Endothelial cell of umbilical vein (primary cell): ENCODE results near the gene VRTN. TPM values are rescaled to one million over a fixed set of nuclear protein-coding genes. Genes with fewer than 3 reads are reported as not detected.

Experiments used
- BruUV-seq: library from RNA; stranded (reverse); fragments of 400-500 nt; replicated peaks from 2 replicates; lab custom pipeline; 2021; lab: Mats Ljungman, UMichigan
- CTCF ChIA-PET: fragments of 300-600, 350-600 bp; sonication (Branson Sonifier 250); formaldehyde crosslinking; loops from one replicate; lab custom pipeline; 2021; ENCODE audit warnings: antibody characterized with exemption, inconsistent platforms; lab: Charles Lee
- POLR2A ChIA-PET: fragments of 300-600, 350-600 bp; sonication (Branson Sonifier 250); formaldehyde crosslinking; loops from one replicate; lab custom pipeline; 2021; ENCODE audit warnings: antibody characterized with exemption, inconsistent platforms; lab: Charles Lee
- DNase-seq: peaks from one replicate; pipeline ENCODE4 v3.0.0-alpha.2; 2011; ENCODE audit warnings: low read depth, low spot score
- FAIRE-seq: peaks from 2 replicates; lab custom pipeline; 2011; peaks lifted over from hg19 to GRCh38; lab: Jason Lieb, UNC
- H2AFZ ChIP-seq: 2 replicates; pipeline ENCODE4 v1.6.0; 2012; ENCODE audit warnings: low read depth, low read length, control low read depth, inconsistent platforms
- H3K27ac ChIP-seq: 2 replicates; pipeline ENCODE4 v1.5.1; 2011; ENCODE audit warnings: low read depth, mild to moderate bottlenecking, control low read depth, low read length, moderate library complexity; ENCODE audit not compliant: insufficient read depth
- H3K27me3 ChIP-seq, 2 experiments: 2 replicates each; pipeline versions ENCODE4 v1.6.0 to v1.6.1; 2011; ENCODE audit warnings: low read length in 2 of 2, mixed read lengths in 1 of 2; ENCODE audit not compliant: control insufficient read depth in 2 of 2, insufficient read depth in 2 of 2
- H3K36me3 ChIP-seq, 2 experiments: 2 replicates in 1 of 2; 3 replicates in 1 of 2; pipeline ENCODE4 v1.5.1; 2011; ENCODE audit warnings: low read length in 2 of 2, mild to moderate bottlenecking in 1 of 2, moderate library complexity in 1 of 2; ENCODE audit not compliant: control insufficient read depth in 2 of 2, insufficient read depth in 2 of 2; ENCODE audit errors: extremely low read depth in 1 of 2
- H3K4me1 ChIP-seq: 3 replicates; pipeline ENCODE4 v1.5.1; 2011; ENCODE audit warnings: mild to moderate bottlenecking, low read length; ENCODE audit not compliant: control insufficient read depth, insufficient read depth; ENCODE audit errors: extremely low read depth
- H3K4me2 ChIP-seq: 2 replicates; pipeline ENCODE4 v1.6.1; 2011; ENCODE audit warnings: low read length, control low read depth, mixed read lengths; ENCODE audit not compliant: insufficient read depth
- H3K4me3 ChIP-seq, 3 experiments: fragments of 200-600 bp in 1 of 3; sonication (generic), shearing (Covaris generic) in 1 of 3; replicated peaks in 1 of 3; 2 replicates each; pipeline ENCODE4 v1.5.1; 2011 to 2016; ENCODE audit warnings: control low read depth in 3 of 3, low read length in 3 of 3, mild to moderate bottlenecking in 2 of 3, inconsistent platforms in 1 of 3, low read depth in 1 of 3, moderate library complexity in 1 of 3; ENCODE audit not compliant: insufficient read depth in 1 of 3
- H3K79me2 ChIP-seq: 2 replicates; pipeline ENCODE4 v1.6.0; 2012; ENCODE audit warnings: low read length, inconsistent platforms; ENCODE audit not compliant: control insufficient read depth, insufficient read depth
- H3K9ac ChIP-seq: replicated peaks from 2 replicates; pipeline ENCODE3; 2011; ENCODE audit warnings: low read length, control low read depth; ENCODE audit not compliant: insufficient read depth; ENCODE audit errors: extremely low read depth
- H3K9me1 ChIP-seq: replicated peaks from 3 replicates; pipeline ENCODE4 v1.6.0; 2011; ENCODE audit warnings: mild to moderate bottlenecking, low read length; ENCODE audit not compliant: control insufficient read depth, insufficient read depth; ENCODE audit errors: extremely low read depth
- H3K9me3 ChIP-seq: replicated peaks from 2 replicates; pipeline ENCODE4 v1.5.1; 2012; ENCODE audit warnings: low read length, inconsistent platforms; ENCODE audit not compliant: control insufficient read depth, insufficient read depth
- H4K20me1 ChIP-seq: replicated peaks from 2 replicates; pipeline ENCODE3; 2011; ENCODE audit warnings: mild to moderate bottlenecking, low read length; ENCODE audit not compliant: control insufficient read depth, insufficient read depth; ENCODE audit errors: extremely low read depth
- CTCF ChIP-seq, 2 donors: IDR thresholded peaks; 1 replicate in 1 of 2; 2 replicates in 1 of 2; pipeline ENCODE4 v1.5.1; 2011; ENCODE audit warnings: low read length in 2 of 2, mild to moderate bottlenecking in 2 of 2, moderate library complexity in 2 of 2, control low read depth in 1 of 2, inconsistent platforms in 1 of 2, low read depth in 1 of 2; ENCODE audit not compliant: insufficient read depth in 1 of 2; ENCODE audit errors: extremely low read depth in 1 of 2
- EZH2 ChIP-seq: IDR thresholded peaks from 2 replicates; pipeline ENCODE4 v1.6.1; 2012; ENCODE audit warnings: borderline replicate concordance, low read depth, mild to moderate bottlenecking, moderate library complexity, low read length, inconsistent platforms; ENCODE audit not compliant: severe bottlenecking
- FOS ChIP-seq: IDR thresholded peaks from 2 replicates; pipeline ENCODE4 v1.6.1; 2011; ENCODE audit warnings: mild to moderate bottlenecking, low read length, moderate library complexity, borderline replicate concordance; ENCODE audit not compliant: insufficient read depth
- GATA2 ChIP-seq: IDR thresholded peaks from 2 replicates; pipeline ENCODE4 v1.7.0; 2011; ENCODE audit warnings: low read depth, mild to moderate bottlenecking, moderate library complexity, mixed read lengths, low read length; ENCODE audit not compliant: insufficient read length, insufficient read depth
- JUN ChIP-seq: IDR thresholded peaks from 2 replicates; pipeline ENCODE4 v1.6.1; 2011; ENCODE audit warnings: borderline replicate concordance, low read depth; ENCODE audit not compliant: insufficient read length, insufficient read depth
- MAX ChIP-seq: IDR thresholded peaks from 2 replicates; pipeline ENCODE4 v1.6.1; 2011; ENCODE audit not compliant: insufficient read depth, insufficient read length
- MYC ChIP-seq: IDR thresholded peaks from one replicate; pipeline ENCODE4 v1.6.1; 2011; ENCODE audit warnings: mild to moderate bottlenecking, low read depth, low read length
- POLR2A ChIP-seq: IDR thresholded peaks from 2 replicates; pipeline ENCODE4 v1.6.1; 2012; ENCODE audit warnings: low read depth, mild to moderate bottlenecking, control low read depth, low read length
- POLR2AphosphoS5 ChIP-seq: IDR thresholded peaks from 2 replicates; pipeline ENCODE4 v1.6.1; 2012; ENCODE audit warnings: low read depth, mild to moderate bottlenecking, control low read depth, low read length, moderate library complexity; ENCODE audit not compliant: insufficient read depth
- dilution Hi-C: fragments of 300-500 bp; cut with MboI; formaldehyde crosslinking; loops from one replicate; pipeline ENCODE4 v1.15.0; 2019; ENCODE audit warnings: low sequenced_read_pairs; ENCODE audit not compliant: extremely low pct_ligation_motif_present
- intact Hi-C: fragments of 100-400 bp; cut with micrococcal nuclease; formaldehyde crosslinking; loops from one replicate; pipeline ENCODE4 v1.10.0; 2022
- polyA plus RNA-seq, 4 experiments: library from polyadenylated mRNA; depleted of rRNA in 3 of 4; stranded (reverse) in 3 of 4; unstranded in 1 of 4; fragments of >200 nt; gene quantifications; 2 replicates each; pipeline versions ENCODE4 v1.2.1 to v1.2.3, GENCODE V29; 2011 to 2012; ENCODE audit warnings: missing spikeins in 1 of 4
- total RNA-seq: library from RNA; stranded (reverse); gene quantifications from 2 replicates; pipeline ENCODE4 v1.2.3, GENCODE V29; 2021

VRTN gene
- total and polyA plus RNA-seq, 2 donors (not counting 3 experiments of a cell fraction or from before 2014, with no cell fraction given), result 0.03 TPM; not detected in 1

GRCh38 chr14:74349757-74350156 lies 1.5 kb downstream of the VRTN start:
- Histone ChIP-seq H3K4me1 (no peaks in the 10 kb centered on the region), H3K27me3 (peaks cover 38 to 40% of the 10 kb centered on the region in 2 experiments), H3K36me3 (no peaks in the 10 kb centered on the region), H3K9ac (no peak overlapping the region), H4K20me1 (no peaks in the 10 kb centered on the region), H3K4me2 (no peak overlapping the region), H3K9me3 (no peaks in the 10 kb centered on the region), H3K4me3 (no peak overlapping the region), H2AFZ (no peak overlapping the region), H3K9me1 (no peaks in the 10 kb centered on the region), H3K27ac (no peak overlapping the region), H3K79me2 (no peaks in the 10 kb centered on the region)
- BruUV-seq, result no TSS peak
- no peak for DNase-seq
- TF ChIP-seq JUN (no peak), EZH2 (no peak), GATA2 (no peak), MAX (no peak), CTCF (IDR thresholded peaks at IDR 0.05; ENCODE audit: extremely low read depth in 1 of 2, insufficient read depth in 1 of 2, low read depth in 1 of 2, low read length in 2 of 2) (no peak), POLR2AphosphoS5 (no peak), FOS (no peak), POLR2A (no peak), MYC (no peak)
- FAIRE-seq, result no peak
- dilution Hi-C loops (no loop called here), intact Hi-C loops (no loop called here)
- ChIA-PET CTCF (interaction anchor here (0.6 kb wide), 1 partner anchor 27 kb away, joined by 5 read pairs; no protein-coding TSS in a partner anchor), POLR2A (no interaction called here)
